Astrocyte of the cerebellum (primary cell): Measurements from ENCODE around the gene PRRG3.
"Not testable (repeated sequence)": the region's sequence is repeated elsewhere in the genome, so short reads cannot be mapped to it uniquely, and the experiment has no call there.

Experiments
- DNase-seq: peaks from one replicate; pipeline ENCODE4 v3.0.0-alpha.2; 2011; ENCODE audit warnings: low read depth
- H3K4me3 ChIP-seq: 2 replicates; pipeline ENCODE4 v1.5.1; 2011; ENCODE audit warnings: mild to moderate bottlenecking, low read depth, low read length, moderate library complexity
- in situ Hi-C: cut with HindIII; loops from 2 replicates; pipeline ENCODE4 v1.10.0; 2017; ENCODE audit warnings: low sequenced_read_pairs
- TF ChIP-seq, protein P1 (sequence below): IDR thresholded peaks from 2 replicates; pipeline ENCODE4 v1.5.1; 2012; ENCODE audit warnings: low read length, low read depth, moderate library complexity, mild to moderate bottlenecking; ENCODE audit errors: missing control alignments

The PRRG3 gene

DNA sequence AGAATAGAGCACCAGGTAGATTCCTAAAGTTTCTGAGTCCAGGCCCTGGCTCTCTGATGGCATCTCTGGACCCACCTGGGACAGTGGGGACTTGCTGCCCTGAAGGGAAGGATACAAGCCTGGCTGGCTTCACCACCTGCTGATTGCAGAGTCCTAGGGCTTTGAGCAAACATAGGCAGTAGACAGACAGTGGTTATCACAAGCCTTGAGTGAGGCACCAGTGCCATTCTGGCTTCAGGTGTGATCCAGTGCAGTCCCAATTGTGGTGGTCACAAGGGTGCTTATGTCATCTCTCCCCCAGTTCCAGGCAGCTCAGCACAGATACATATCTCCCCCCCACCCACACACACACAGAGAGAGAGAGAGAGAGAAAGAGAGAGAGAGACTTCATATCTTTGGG, 6.6 kb upstream of the PRRG3 start:
- TF ChIP-seq, protein P1, sequence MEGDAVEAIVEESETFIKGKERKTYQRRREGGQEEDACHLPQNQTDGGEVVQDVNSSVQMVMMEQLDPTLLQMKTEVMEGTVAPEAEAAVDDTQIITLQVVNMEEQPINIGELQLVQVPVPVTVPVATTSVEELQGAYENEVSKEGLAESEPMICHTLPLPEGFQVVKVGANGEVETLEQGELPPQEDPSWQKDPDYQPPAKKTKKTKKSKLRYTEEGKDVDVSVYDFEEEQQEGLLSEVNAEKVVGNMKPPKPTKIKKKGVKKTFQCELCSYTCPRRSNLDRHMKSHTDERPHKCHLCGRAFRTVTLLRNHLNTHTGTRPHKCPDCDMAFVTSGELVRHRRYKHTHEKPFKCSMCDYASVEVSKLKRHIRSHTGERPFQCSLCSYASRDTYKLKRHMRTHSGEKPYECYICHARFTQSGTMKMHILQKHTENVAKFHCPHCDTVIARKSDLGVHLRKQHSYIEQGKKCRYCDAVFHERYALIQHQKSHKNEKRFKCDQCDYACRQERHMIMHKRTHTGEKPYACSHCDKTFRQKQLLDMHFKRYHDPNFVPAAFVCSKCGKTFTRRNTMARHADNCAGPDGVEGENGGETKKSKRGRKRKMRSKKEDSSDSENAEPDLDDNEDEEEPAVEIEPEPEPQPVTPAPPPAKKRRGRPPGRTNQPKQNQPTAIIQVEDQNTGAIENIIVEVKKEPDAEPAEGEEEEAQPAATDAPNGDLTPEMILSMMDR: no peak
- DNase-seq: no peak
- H3K4me3 ChIP-seq: no peak overlapping the region
- in situ Hi-C loops: no loop called here

DNA sequence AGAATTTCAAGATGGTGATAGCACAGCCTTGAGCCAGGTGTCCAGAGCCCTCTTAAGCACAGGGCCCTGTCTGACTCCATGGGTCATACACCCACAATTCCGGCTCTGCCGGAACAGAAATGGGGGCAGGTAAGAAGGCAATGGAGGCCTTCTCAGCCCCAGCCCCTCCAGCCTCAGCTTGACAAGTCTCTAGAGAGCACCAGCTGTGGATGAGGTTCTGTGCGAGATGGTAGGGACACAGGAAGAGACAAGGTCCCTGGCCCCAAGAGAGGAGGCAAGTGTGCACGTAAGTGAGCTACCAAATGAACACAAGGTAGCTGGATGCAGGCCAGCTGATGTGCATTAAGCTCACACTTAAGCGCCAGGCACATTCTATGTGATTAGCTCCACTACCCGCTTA, 2.4 kb upstream of the PRRG3 start:
- TF ChIP-seq, protein P1: no peak
- no peak overlapping the region for H3K4me3 ChIP-seq
- in situ Hi-C loops: no loop called here

DNA sequence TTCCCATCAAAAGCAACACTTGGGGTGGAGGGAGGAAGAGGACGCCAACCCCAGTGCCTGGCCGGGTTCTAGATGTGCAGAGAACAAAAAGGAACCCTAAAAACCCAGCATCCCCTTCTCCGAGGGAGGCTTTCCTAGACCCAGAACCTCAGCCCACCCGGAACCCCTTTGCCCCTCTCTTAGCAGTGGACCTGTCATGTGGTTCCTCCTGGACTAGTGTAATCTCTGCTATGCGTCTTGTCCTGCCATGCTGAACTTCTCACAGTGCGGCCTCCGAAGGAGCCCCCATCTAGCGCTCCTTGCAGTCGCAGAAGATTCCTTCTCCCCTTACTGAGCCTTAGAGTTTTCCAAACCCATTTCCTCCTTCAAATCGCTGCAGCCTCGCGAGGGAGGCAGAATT, 1.1 kb upstream of the PRRG3 start:
- H3K4me3 ChIP-seq: no peak overlapping the region
- DNase-seq: no peak
- TF ChIP-seq, protein P1: no peak
- in situ Hi-C loops: no loop called here

More for the DNA sequence above, 2.4 kb upstream of the PRRG3 start:
- no peak for DNase-seq

DNA sequence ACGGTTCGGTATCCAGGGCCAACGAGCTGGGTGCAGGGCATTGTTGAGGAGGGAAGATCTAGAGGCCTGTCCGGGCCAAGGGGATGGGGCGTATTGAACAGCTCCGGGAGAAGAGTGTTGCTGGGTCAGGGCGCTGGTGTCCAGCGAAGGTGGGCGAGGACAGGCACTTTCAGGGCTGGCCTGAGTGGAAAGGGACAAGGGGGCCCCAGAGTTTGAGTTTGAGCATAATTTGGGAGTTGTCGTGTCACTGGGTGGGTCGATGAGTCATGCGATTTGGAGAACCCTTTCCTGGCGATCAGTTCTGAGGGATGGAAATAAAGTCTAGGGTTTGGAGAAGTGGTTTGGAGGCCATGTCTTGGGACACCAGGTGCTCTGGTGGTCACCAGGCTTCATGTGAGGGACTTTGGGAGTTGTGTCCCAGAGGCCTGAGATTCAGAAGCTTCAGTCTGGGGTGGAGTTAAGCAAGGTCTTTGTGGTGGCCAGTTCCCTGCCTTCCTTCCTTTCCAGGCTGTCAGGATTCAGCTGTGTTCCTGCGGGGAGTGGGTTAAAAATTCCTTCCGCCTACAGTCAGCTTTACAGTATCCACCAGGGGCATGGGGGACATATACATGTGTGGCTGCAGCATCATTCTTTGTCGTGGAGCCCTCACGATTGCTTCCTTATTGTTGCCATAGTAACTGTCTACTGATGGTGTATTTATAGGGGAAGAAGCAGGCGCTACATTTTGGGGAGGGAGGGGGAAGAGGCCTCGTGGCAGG, 504 bp downstream of the PRRG3 start:
- no peak overlapping the region for H3K4me3 ChIP-seq
- TF ChIP-seq, protein P1: no peak
- in situ Hi-C loops: no loop called here
- DNase-seq: no peak

DNA sequence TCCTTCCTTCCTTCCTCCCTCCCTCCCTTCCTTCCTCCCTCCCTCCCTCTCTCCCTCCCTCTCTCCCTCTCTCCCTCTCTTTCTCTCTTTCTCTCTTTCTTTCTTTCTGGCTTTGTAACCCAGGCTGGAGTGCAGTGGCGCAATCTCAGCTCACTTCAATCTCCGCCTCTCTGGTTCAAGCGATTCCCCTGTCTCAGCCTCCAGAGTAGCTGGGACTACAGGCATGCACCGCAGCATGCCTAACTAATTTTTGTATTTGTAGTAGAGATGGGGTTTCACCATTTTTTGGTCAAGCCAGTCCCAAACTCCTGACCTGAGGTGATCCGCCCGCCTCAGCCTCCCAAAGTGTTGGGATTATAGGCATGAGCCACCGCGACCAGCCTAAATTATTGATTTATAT, 1.8 kb downstream of the PRRG3 start:
- DNase-seq, H3K4me3 ChIP-seq, in situ Hi-C loops: not testable (repeated sequence)

DNA sequence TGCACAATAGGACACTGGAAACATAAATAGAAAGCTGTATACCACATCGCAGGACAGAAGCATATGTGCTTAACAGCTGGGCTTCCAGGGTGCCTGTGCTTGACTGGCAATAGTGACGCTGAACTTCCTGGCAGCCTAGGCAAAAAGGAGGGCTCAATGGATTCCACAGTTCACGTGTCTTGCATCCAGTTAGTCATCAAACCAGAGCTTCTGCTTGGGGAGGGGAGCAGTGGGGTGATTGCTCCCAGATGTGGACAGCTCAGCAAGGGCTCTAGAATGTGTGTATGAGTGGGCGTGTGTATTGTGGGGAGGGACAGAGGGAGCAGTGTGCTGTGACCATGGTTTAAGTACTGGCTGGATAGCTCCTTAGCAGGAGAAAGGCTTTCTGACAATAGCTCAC, 2.3 kb downstream of the PRRG3 start:
- DNase-seq: no peak
- TF ChIP-seq, protein P1: no peak
- in situ Hi-C loops: no loop called here
- no peak overlapping the region for H3K4me3 ChIP-seq

DNA sequence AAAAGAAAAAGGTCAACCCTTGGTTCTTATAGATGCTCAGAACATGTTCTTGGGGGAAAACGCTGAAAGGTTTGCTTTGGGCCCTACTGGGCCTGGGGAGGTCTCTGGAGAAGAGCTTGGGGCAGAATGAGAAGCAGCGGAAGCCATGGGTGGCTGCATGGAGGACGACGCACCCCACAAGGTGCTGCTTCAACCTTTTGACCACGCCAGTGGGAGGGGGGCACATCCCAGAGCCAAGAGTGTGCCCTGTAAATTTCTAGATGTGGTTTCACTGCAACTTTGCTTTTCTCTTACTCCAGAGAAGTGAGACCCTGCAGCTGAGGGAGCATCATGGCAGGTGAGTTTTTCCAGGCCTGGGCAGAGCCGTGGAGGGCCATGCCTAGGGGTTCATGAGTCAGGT, 3.2 kb downstream of the PRRG3 start:
- TF ChIP-seq, protein P1: no peak
- DNase-seq: no peak
- in situ Hi-C loops: no loop called here
- no peak overlapping the region for H3K4me3 ChIP-seq
